ENCODE results near the gene SENP7. TPM values are rescaled to one million over a fixed set of nuclear protein-coding genes. Genes with fewer than 3 reads are reported as not detected.
"Not testable (repeated sequence)": the region's sequence is repeated elsewhere in the genome, so short reads cannot be mapped to it uniquely, and the experiment has no call there.

Gene SENP7
- total RNA-seq, 1 experiment from 2014 or later: 17.4 TPM

DNA sequence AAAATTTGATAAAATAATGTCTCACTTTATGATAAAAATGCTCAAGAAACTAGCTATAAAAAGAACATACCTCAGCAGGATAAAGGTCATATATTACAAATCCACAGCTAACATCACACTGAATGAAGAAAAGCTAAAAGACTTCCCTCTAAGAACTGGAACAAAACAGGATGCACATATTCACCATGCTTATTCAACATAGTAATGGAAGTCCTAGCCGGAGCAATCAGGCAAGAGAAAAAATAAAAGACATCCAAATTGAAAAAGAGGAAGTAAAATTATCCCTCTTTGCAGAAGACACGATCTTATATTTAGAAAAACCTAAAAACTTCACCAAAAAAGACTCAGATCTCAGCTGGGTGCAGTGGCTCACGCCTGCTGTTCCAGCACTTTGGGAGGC, 34.0 kb downstream of the SENP7 start:
- H3K36me3 ChIP-seq (ENCODE audit: low read depth): no peaks in the 10 kb centered on the region
- H3F3A ChIP-seq (ENCODE audit: insufficient read depth, low read depth): no peaks in the 10 kb centered on the region
- no peak overlapping the region for H3K4me2 ChIP-seq
- no peak overlapping the region for H2AFZ ChIP-seq
- CTCF ChIA-PET: no interaction called here
- intact Hi-C loops (cut with micrococcal nuclease; ENCODE audit: unreplicated experiment): no loop called here
- H3K4me1 ChIP-seq (replicated peaks; ENCODE audit: insufficient read depth): no peaks in the 10 kb centered on the region
- TF ChIP-seq, protein P1, sequence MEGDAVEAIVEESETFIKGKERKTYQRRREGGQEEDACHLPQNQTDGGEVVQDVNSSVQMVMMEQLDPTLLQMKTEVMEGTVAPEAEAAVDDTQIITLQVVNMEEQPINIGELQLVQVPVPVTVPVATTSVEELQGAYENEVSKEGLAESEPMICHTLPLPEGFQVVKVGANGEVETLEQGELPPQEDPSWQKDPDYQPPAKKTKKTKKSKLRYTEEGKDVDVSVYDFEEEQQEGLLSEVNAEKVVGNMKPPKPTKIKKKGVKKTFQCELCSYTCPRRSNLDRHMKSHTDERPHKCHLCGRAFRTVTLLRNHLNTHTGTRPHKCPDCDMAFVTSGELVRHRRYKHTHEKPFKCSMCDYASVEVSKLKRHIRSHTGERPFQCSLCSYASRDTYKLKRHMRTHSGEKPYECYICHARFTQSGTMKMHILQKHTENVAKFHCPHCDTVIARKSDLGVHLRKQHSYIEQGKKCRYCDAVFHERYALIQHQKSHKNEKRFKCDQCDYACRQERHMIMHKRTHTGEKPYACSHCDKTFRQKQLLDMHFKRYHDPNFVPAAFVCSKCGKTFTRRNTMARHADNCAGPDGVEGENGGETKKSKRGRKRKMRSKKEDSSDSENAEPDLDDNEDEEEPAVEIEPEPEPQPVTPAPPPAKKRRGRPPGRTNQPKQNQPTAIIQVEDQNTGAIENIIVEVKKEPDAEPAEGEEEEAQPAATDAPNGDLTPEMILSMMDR (conservative IDR thresholded peaks at IDR 0.05): no peak
- no peak for TF ChIP-seq EZH2 (IDR thresholded peaks at IDR 0.05; ENCODE audit: low read depth)
- H3K9me2 ChIP-seq (ENCODE audit: insufficient read depth): no peaks in the 10 kb centered on the region
- no peak overlapping the region for H3K4me3 ChIP-seq
- 0 out of 2 replicates have a peak, but pooled peaks cover 2% of the 10 kb centered on the region for H3K9me3 ChIP-seq (ENCODE audit: insufficient read depth, low read depth)
- DNase-seq: no peak
- 0 out of 2 replicates have a peak, but pooled peaks cover 4% of the 10 kb centered on the region for H3K79me2 ChIP-seq (ENCODE audit: low read depth)
- H3K27ac ChIP-seq: no peak overlapping the region
- no peaks in the 10 kb centered on the region for H3K27me3 ChIP-seq (ENCODE audit: insufficient read depth, low read depth)
- POLR2A ChIA-PET (ENCODE audit: unreplicated experiment): no interaction called here
- H4K20me1 ChIP-seq (ENCODE audit: insufficient read depth): no peaks in the 10 kb centered on the region
- no TSS peak for BruUV-seq (replicated peaks)

DNA sequence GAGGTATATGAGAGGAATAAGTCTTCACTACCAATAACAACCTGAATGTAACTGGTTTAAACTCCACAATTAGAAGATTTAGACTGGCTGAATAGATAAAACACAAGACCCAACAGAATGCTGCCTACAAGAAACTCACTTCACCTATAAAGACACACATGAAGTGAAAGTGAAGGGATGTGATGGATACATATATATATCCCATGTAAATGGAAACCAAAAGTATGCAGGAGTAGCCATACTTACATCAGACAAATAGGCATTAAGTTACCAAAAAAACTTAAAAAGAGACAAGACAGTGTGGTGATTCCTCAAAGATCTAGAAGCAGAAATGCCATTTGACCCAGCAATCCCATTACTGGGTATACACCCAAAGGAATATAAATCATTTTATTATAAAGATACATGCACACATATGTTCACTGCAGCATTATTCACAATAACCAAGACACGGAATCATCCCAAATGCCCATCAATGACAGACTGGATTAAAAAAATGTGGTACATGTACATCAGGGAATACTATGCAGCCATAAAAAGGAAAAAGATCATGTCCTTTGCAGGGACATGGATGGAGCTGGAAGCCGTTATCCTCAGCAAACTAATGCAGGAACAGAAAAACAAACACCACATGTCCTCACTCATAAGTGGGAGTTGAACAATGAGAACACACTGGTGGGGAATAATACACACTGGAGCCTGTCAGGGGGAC, 38.0 kb downstream of the SENP7 start:
- BruUV-seq (replicated peaks); POLR2A ChIA-PET (ENCODE audit: unreplicated experiment); H3K4me2 ChIP-seq; DNase-seq; H3K9me2 ChIP-seq (ENCODE audit: insufficient read depth); H3F3A ChIP-seq (ENCODE audit: insufficient read depth, low read depth); H3K4me3 ChIP-seq; H4K20me1 ChIP-seq (ENCODE audit: insufficient read depth); H2AFZ ChIP-seq; H3K9me3 ChIP-seq (ENCODE audit: insufficient read depth, low read depth); H3K36me3 ChIP-seq (ENCODE audit: low read depth); H3K79me2 ChIP-seq (ENCODE audit: low read depth); H3K27ac ChIP-seq; H3K27me3 ChIP-seq (ENCODE audit: insufficient read depth, low read depth); H3K4me1 ChIP-seq (replicated peaks; ENCODE audit: insufficient read depth); CTCF ChIA-PET; intact Hi-C loops (cut with micrococcal nuclease; ENCODE audit: unreplicated experiment): not testable (repeated sequence)

DNA sequence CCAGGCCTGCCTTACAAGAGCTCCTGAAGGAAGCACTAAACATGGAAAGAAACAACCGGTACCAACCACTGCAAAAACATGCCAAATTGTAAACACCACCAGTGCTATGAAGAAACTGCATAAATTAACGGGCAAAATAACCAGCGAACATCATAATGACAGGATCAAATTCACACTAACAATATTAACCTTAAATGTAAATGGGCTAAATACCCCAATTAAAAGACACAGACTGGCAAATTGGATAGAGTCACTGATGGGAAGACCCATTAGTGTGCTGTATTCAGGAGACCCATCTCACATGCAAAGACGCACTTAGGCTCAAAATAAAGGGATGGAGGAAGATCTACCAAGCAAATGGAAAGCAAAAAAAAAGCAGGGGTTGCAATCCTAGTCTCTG, 44.3 kb downstream of the SENP7 start:
- H3K4me3 ChIP-seq; BruUV-seq (replicated peaks); POLR2A ChIA-PET (ENCODE audit: unreplicated experiment); CTCF ChIA-PET; intact Hi-C loops (cut with micrococcal nuclease; ENCODE audit: unreplicated experiment); H2AFZ ChIP-seq; H3K9me2 ChIP-seq (ENCODE audit: insufficient read depth); DNase-seq; H3K4me2 ChIP-seq; H3F3A ChIP-seq (ENCODE audit: insufficient read depth, low read depth); H3K36me3 ChIP-seq (ENCODE audit: low read depth); H4K20me1 ChIP-seq (ENCODE audit: insufficient read depth); H3K4me1 ChIP-seq (replicated peaks; ENCODE audit: insufficient read depth); H3K27ac ChIP-seq; H3K79me2 ChIP-seq (ENCODE audit: low read depth); H3K27me3 ChIP-seq (ENCODE audit: insufficient read depth, low read depth); H3K9me3 ChIP-seq (ENCODE audit: insufficient read depth, low read depth): not testable (repeated sequence)

DNA sequence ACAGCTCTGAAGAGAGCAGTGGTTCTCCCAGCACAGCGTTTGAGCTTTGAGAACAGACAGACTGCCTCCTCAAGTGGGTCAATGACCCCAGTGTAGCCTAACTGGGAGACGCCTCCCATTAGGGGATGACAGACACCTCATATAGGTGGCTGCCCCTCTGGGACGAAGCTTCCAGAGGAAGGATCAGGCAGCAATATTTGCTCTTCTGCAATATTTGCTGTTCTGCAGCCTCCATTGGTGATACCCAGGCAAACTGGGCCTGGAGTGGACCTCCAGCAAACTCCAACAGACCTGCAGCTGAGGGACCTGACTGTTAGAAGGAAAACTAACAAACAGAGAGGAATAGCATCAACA, 45.7 kb downstream of the SENP7 start:
- CTCF ChIA-PET; H3K9me2 ChIP-seq (ENCODE audit: insufficient read depth); H3K4me1 ChIP-seq (replicated peaks; ENCODE audit: insufficient read depth); H3K4me3 ChIP-seq; H3K27ac ChIP-seq; H4K20me1 ChIP-seq (ENCODE audit: insufficient read depth); DNase-seq; H2AFZ ChIP-seq; H3K9me3 ChIP-seq (ENCODE audit: insufficient read depth, low read depth); intact Hi-C loops (cut with micrococcal nuclease; ENCODE audit: unreplicated experiment); H3K79me2 ChIP-seq (ENCODE audit: low read depth); H3F3A ChIP-seq (ENCODE audit: insufficient read depth, low read depth); H3K36me3 ChIP-seq (ENCODE audit: low read depth); H3K27me3 ChIP-seq (ENCODE audit: insufficient read depth, low read depth); BruUV-seq (replicated peaks); H3K4me2 ChIP-seq: not testable (repeated sequence)
- POLR2A ChIA-PET (ENCODE audit: unreplicated experiment): interaction anchor here (0.6 kb wide), 1 partner anchor 51 kb away, joined by 3 read pairs; no protein-coding TSS in a partner anchor

All from PC-9 (cell line).